Breast epithelium (tissue), 3 donors: ENCODE data around the gene KCNC1.

Experiments used
- CTCF ChIP-seq, 3 donors: fragments of 450-650 bp; IDR thresholded peaks; one replicate each; pipeline ENCODE4 v1.5.1; 2016 to 2017; ENCODE audit warnings: antibody characterized with exemption in 3 of 3, mild to moderate bottlenecking in 3 of 3, moderate library complexity in 3 of 3
- POLR2A ChIP-seq: fragments of 450-650 bp; IDR thresholded peaks from one replicate; pipeline ENCODE4 v1.6.1; 2016; ENCODE audit warnings: antibody characterized with exemption, mild to moderate bottlenecking, moderate library complexity
- POLR2AphosphoS5 ChIP-seq, 3 donors: sonication (generic); formaldehyde crosslinking; IDR thresholded peaks; one replicate each; pipeline ENCODE4 v1.6.1; 2017; ENCODE audit warnings: antibody characterized with exemption in 3 of 3

- TF ChIP-seq POLR2AphosphoS5 (IDR thresholded peaks at IDR 0.05) (no peak), CTCF (IDR thresholded peaks at IDR 0.05) (no peak), POLR2A (no peak)
Observed at GRCh38 chr11:17775507-17776211, 41.1 kb downstream of the KCNC1 start.
